ENCODE data around the gene CDH13. TPM values are rescaled to one million over a fixed set of nuclear protein-coding genes. Genes with fewer than 3 reads are reported as not detected.

CDH13 gene
- total RNA-seq, 1 donor from 2014 or later, result 166 TPM

DNA sequence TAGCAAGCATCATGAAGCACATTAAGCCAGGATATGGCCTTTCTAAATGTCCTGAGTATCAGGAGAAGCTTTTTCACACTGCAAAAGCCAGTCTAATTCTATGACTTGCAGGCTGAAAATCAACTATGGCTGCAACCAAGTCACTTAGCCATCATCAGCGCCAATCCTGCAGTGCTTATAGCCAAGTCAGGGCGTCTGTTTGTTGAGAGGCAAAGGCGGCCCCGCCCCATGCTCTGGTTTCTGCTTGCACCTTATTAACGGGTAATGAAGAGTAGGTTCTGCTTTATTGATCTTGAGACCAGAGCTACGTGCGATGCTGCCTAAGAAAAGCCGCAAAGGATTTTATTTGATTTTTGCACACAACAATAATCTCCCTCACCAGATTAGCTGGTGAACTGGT, 88.4 kb downstream of the CDH13 start:
- peak; percentile 74 for ATAC-seq (ENCODE audit: poor library complexity)
- intact Hi-C loops (cut with DNase I), result no loop called here
- peak; percentile 71 for DNase-seq

DNA sequence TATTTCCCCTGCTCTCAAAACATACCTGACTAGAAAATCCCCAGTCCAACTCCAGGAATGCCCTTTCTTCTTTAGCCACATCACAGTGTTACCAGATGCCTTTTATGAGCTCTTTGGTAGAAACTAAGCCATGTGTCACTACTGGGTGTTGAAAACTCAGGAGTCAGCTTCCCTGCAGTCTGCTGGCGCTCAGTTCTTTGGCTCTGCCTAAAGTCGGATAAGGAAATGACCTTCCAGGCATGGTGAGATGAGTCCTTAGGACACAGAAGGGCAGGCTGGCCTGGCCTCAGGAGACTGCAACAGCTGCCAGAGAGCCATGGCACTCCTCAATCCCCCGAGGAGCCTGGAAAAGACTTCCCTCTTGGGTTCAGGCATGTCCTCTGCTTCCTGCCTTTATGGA, 89.1 kb downstream of the CDH13 start:
- peak; percentile 76 for DNase-seq
- peak; percentile 93 for ATAC-seq (ENCODE audit: poor library complexity)

DNA sequence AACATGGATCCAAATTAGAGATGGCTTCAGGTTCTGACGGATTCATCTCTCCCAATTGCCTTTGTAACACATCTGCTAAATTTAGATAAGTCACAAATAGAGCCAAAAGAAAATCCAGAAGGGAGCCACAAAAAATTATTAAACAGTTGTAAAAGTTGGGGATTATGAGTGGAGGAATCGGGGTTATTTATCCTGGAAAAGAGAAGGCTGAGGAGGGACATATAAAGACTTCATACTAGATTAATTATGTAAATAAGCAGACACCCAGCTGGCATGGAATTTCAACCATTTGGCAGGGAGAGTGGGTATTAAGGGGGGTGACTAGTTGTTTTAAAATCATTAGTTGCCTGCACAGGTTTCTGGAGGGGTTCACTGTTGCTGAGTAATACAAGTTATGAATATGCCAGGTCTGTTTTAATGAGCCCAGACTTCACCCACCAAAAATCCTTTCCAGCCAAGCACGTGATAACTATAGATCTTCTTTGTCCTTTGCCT, 89.6 kb downstream of the CDH13 start:
- intact Hi-C loops (cut with DNase I), result no loop called here
- ATAC-seq (ENCODE audit: poor library complexity) (no peak), DNase-seq (no peak)

More for the DNA sequence above, 89.1 kb downstream of the CDH13 start:
- intact Hi-C loops (cut with DNase I), result no loop called here

DNA sequence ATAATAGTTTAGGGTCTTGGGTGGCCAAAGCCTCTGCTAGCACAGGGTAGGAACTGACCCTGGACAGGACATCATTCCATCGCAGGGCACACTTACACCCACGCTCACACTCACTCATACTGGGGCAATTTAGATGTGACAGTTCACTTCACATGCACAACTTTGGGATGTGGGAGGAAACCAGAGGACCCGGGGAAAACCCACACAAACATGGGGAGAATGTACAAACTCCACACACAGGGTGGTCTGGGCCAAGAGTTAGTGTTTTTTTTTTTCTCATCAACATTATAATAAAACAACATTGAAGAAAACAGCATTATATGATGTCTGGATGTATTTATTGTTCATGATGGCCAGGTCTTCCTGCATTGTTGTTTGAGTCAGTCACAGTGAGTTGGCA, 93.6 kb downstream of the CDH13 start:
- no peak for ATAC-seq (ENCODE audit: poor library complexity)
- intact Hi-C loops (cut with DNase I), result no loop called here
- no peak for DNase-seq

DNA sequence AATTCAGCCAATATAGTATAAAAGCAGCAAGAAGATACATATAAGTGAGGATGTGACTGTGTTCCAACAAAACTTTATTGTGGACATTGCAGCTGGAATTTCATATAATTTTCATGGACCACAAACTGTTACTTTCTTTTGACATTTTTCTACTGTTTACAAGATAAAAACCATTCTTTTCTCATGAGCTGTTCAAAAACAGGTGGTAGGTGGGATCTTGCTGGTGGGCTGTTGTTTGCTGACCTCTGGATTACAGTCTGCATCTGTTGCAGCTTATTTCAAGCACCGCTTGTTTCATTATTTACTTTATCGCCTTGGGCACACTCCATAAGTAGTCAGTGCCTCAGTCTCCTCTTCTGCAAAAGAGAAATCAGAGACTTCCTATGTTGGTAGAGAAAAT, 99.5 kb downstream of the CDH13 start:
- ATAC-seq (ENCODE audit: poor library complexity) (no peak), DNase-seq (no peak)
- intact Hi-C loops (cut with DNase I), result no loop called here

DNA sequence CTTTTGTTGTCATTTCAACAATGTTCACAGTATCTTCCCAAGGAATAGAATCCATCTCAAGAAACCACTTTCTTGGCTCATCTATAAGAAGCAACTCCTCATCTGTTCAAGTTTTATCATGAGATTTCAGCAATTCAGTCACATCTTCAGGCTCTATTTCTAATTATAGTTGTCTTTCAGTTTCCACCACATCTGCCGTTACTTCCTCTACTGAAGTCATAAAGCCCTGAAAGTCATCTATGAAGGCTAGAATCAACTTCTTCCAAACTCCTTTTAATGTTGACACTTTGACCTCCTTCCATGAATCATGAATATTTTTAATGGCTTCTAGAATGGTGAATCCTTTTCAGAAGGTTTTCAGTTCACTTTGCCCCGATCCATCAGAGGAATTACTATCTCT, 102.1 kb downstream of the CDH13 start:
- intact Hi-C loops (cut with DNase I), result no loop called here
- DNase-seq (no peak), ATAC-seq (ENCODE audit: poor library complexity) (no peak)

DNA sequence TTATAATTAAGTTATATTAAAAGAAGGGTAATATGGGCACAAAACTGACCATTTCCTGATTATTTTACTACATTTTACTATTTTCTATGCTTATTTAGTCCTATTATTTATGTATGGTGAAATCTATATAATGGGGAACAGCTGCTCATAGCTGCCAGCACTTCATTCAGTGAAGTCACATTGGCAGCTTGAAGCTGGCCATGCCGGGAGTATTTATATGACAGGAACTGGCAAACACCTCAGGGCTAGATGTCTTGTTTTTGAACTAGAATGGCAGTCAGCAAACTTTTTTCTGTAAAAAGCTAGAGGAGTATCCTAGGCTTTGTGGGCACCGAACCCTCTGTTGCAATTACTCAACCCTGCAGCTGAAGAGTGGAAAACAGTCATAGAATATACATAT, 104.1 kb downstream of the CDH13 start:
- ATAC-seq (ENCODE audit: poor library complexity) (no peak), DNase-seq (no peak)
- intact Hi-C loops (cut with DNase I), result no loop called here

DNA sequence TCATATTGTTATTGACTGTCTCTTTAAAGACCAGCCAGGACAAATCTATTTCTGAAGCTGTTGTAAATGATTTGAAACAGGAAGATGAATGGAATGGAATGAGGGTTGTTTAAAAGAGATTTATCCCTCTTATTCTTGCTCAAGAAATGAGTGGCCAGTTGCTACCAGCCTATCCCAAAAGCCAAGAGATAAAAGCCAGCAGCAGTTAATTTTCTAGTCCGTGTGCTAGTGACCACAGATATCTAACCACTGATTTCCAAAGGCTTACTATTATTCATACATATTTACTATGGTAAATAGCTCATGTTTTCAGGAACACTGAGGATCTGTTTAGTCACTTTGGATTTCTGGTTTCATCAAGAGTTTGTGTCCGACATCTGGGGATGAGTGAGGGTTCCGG, 105.7 kb downstream of the CDH13 start:
- ATAC-seq (ENCODE audit: poor library complexity), result no peak
- intact Hi-C loops (cut with DNase I), result no loop called here
- DNase-seq, result no peak

DNA sequence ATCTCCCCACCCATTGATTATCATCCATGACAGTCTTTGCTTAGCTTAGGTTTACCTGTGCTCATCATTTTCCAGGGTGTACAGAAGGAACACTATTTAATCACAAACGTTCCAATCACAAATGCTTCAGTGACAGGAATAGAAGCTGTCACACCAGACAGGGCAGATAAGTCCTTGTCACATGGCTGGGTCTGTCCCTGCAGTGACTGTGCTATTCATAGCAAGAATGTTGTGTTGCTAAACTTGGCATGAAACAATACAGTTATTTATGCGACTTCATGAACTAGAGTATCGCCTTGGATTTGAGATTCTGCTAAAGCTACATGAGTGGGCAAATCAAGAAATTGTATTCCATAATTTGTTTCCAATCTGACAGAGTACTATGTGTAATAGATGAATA, 108.4 kb downstream of the CDH13 start:
- DNase-seq (peak; percentile 46), ATAC-seq (ENCODE audit: poor library complexity) (peak; percentile 92)
- intact Hi-C loops (cut with DNase I), result loop anchor here (5.0 kb wide), 1 partner anchor 108 kb away; the partner anchor contains the start of gene CDH13

DNA sequence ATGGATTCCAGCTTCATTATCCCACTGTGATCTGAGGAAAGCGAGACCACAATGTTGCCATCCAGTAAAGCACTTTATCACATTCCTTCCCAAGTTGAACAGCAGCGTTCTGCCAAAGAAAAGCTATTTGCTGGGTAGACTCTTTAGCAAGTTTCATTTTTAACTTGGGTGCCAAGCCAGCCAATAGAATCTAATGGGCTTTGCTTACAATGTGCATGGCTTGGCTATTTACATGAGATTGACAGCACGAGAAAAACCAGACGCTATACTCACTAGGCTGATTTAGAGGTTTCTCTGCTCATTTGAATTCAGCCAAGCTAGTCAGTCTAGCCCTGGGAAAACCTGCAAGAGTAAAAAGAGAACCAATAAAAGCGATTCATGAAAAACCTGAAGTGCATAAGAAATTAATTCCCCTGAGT, 108.9 kb downstream of the CDH13 start:
- intact Hi-C loops (cut with DNase I), result loop anchor here (5.0 kb wide), 1 partner anchor 108 kb away; the partner anchor contains the start of gene CDH13
- DNase-seq (no peak), ATAC-seq (ENCODE audit: poor library complexity) (peak; percentile 89)

DNA sequence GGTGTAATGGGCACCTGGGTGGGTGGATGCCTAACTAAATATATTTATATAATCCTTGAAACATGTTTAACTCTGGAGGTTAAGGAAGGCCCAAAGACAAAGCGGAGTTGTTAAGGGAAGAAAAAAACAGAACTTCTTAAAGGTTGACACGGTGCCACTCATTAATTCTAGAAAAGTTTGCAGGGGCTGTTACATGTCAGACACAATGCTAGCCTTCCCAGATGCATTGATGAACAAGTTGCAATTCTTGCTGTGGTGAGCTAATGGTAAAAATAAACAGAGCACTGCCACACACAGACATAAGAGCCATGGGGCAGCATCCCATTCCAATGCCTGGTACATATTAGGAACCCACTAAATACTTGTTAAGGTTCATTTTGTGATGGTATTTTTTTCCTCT, 109.5 kb downstream of the CDH13 start:
- intact Hi-C loops (cut with DNase I), result loop anchor here (5.0 kb wide), 1 partner anchor 109 kb away; the partner anchor contains the start of gene CDH13
- ATAC-seq (ENCODE audit: poor library complexity), result peak; percentile 37
- no peak for DNase-seq

DNA sequence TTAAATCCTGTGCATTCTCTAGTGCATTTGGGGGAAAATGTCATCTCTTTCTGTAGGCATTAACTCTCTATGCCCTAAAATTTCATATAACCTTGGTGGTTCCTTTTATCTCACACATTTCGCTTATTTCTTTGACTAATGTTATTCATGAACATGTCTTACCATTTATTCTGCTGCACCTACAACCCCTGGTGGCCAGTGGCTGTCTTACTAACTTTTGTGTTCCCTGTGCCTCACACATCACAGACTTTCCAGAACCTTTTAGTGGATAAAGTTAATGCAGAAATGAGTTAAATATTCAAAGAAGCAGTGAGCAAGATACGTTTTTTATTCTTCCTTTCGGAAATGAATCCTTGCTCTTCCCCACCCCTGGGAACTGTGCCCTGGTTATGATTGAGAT, 111.9 kb downstream of the CDH13 start:
- no peak for ATAC-seq (ENCODE audit: poor library complexity)
- no peak for DNase-seq
- intact Hi-C loops (cut with DNase I), result loop anchor here (5.0 kb wide), 1 partner anchor 111 kb away; the partner anchor contains the start of gene CDH13

DNA sequence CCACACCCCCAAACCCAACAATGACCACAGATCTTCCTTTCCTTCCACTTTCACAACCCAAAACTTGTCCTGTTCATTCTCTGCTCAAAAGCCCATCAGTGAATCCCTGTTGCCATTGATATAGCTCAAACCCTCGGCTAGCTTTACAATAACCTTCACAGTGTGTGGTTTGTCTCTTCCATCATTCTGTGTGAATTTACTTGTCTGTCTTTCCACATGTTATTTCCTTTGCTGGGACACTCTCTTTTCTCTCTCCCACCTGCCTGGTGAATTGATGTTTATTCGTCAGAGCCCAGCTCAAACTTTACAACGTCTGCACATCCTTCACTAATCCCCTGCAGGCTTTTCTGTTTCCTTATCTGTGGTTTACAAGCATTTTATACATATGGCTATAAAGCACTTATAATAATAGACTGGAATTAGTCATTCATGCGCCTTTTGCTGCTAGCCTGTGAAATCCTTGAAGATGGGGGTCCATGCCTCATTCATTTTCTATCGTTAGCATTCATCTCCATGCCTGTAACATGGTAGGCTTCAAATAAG, 114.4 kb downstream of the CDH13 start:
- ATAC-seq (ENCODE audit: poor library complexity), result no peak
- no peak for DNase-seq
- intact Hi-C loops (cut with DNase I), result no loop called here

DNA sequence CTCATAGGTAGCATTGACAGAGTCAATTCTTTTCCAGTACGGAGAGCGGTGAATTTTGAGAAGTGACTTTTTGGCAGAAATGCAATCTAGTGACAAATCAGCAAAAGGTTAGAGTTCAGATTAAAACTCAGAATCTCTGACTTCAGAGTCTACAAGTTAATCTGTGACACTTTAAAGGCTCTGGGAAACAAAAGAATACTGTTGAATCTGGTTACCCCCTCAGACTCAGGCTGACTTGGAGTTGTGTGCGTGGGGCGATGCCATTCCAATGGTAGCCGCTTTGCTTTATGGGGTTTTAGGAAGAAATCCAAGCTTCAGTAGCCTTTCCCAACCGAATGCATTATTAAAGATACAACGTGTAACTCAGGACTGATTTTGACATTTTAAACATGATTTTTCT, 118.2 kb downstream of the CDH13 start:
- no peak for ATAC-seq (ENCODE audit: poor library complexity)
- DNase-seq, result no peak
- intact Hi-C loops (cut with DNase I), result no loop called here

DNA sequence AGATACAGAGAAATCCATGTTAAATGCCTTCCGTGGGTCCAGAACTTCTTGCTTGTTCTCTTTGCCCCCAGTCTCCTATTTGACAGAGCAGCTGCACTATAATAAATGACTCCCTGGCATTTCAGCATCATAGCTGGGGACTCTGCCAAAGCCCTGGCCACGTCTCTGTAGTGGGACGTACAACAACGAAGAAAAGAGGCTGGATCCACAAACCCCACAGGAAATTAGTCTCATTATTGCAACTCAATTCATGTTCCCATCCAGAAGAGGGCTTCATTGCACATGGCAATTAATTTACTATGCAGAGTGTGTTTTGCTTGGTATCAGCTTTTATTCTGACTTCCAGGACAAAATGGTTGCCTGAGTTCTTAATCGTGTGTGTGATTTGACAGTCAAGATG, 121.3 kb downstream of the CDH13 start:
- peak; percentile 81 for ATAC-seq (ENCODE audit: poor library complexity)
- peak; percentile 62 for DNase-seq
- intact Hi-C loops (cut with DNase I), result no loop called here

DNA sequence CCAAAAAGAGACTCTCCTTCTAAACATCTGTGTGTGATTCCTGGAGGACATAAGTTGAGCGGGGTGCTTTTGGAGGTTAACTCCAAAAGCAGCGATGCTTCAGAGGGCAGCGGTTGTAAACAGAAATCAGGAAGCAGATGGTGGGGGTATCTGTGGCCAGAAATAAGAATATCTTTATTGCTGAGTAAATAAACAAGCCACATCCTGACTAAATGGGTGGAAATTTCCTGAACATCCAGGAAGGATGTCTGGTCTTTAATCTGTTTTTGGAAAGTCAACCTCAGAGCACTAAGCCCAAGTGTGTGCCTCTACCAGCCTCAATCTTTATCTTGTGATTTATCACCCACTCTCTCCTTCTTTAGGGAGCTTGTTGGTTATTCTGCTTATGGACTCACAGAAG, 123.3 kb downstream of the CDH13 start:
- intact Hi-C loops (cut with DNase I), result no loop called here
- no peak for ATAC-seq (ENCODE audit: poor library complexity)
- no peak for DNase-seq

DNA sequence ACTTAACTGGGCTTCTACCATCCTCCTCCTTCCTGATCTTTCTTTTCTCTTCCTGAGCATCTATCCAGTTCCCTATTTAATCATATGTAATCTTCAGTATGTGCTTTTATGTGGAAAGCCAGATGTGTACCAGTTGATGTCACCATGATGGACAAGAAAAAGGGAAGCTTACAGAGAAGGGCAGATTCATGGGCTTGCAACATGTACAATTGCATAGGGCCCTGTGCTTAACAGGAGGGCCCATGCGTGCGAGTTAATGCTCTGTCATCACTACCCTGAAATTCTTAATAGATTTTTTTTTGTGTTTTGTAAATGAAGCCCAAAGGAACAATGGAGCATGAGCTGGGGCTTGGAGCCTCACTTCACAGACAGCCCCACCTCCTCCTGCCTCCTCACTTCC, 124.3 kb downstream of the CDH13 start:
- intact Hi-C loops (cut with DNase I), result no loop called here
- ATAC-seq (ENCODE audit: poor library complexity), result no peak

DNA sequence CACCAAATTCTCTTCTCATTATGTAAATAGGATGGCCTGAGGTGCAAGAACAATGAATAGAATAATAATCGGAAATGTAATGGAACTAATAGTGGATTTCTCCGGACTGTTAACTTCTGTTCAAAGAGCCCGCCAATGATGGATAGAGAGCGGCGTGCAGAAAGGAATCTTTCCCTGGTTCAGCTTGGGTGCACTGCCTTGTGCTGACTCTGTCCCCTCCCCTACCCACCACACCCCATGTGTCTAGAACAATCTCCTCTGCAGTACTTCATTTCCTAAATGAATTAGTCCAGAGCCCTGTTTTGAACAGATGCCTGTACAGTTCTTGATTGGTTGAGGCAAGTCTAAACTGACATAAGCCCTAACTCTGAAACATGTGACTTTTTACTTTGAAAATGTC, 125.4 kb downstream of the CDH13 start:
- intact Hi-C loops (cut with DNase I), result no loop called here
- ATAC-seq (ENCODE audit: poor library complexity), result no peak
- DNase-seq, result no peak

More for the DNA sequence above, 124.3 kb downstream of the CDH13 start:
- no peak for DNase-seq

DNA sequence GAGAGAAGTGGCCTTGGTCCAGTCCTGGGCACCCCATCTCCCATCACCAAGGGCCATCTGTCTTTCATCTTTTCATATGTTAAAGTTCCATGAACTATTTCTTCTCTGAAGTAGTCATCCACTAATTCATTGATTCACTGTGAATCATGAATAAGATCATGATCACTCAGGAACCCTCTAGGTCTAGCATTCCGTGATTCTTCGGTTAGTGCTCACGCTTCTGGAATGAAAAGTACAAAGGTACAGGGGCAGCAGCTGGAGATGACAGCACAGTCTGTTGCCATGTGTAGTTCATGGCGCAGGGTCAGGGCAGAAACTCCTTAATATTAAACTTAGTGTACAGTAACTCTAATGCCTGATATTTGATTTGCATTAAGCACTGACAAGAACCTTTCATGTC, 127.1 kb downstream of the CDH13 start:
- no peak for ATAC-seq (ENCODE audit: poor library complexity)
- DNase-seq, result no peak
- intact Hi-C loops (cut with DNase I), result no loop called here

DNA sequence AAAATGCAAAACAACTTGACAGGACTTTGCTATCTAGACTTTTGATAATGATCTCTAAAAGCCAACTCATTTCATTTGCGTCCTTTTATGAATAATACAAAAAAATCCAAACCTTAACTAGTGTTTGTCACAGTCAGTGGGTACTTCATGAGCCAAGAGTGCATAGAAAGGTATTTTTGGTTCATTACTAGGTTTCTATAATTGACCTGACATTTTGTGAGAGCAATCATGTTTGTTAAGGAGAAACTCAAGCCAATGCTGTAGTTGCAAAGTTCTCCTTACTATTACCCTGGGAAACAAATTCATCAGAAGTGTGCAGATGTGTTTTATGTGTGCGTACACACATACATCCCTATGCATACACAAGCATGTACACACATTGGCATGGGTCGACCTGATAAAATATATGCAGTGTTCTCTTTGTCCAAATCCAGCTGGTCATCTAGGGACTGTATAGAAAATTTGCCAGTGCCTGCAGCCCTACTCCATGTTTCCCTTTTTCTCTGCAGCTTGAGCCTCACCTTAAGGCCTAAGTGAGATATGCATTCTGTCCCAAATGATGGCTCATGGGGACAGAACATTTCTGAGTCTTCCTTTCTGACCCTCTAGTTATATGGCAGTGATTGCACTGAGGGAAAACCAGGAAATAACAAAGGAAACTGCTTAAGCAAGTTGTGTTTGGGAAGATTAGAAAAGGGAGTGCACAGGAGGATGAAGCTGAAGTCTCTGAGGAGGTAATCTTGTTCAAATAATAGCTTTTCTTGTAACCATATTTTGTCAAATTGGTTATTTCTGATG, 128.1 kb downstream of the CDH13 start:
- intact Hi-C loops (cut with DNase I), result no loop called here
- no peak for ATAC-seq (ENCODE audit: poor library complexity)

More for the DNA sequence above, 128.1 kb downstream of the CDH13 start:
- DNase-seq, result no peak

Data from Right ventricle myocardium superior (tissue), 1 donor.